ENCODE data around the gene TTC34.

- TF ChIP-seq CTCF (IDR thresholded peaks at IDR 0.05) (no peak), POLR2A (IDR thresholded peaks at IDR 0.05) (no peak)
Observed at GRCh38 chr1:2812136-2812535, 10.6 kb upstream of the TTC34 start.

All from ovary (tissue), 3 donors.